Measurements from ENCODE around the gene ANKLE1.

DNA sequence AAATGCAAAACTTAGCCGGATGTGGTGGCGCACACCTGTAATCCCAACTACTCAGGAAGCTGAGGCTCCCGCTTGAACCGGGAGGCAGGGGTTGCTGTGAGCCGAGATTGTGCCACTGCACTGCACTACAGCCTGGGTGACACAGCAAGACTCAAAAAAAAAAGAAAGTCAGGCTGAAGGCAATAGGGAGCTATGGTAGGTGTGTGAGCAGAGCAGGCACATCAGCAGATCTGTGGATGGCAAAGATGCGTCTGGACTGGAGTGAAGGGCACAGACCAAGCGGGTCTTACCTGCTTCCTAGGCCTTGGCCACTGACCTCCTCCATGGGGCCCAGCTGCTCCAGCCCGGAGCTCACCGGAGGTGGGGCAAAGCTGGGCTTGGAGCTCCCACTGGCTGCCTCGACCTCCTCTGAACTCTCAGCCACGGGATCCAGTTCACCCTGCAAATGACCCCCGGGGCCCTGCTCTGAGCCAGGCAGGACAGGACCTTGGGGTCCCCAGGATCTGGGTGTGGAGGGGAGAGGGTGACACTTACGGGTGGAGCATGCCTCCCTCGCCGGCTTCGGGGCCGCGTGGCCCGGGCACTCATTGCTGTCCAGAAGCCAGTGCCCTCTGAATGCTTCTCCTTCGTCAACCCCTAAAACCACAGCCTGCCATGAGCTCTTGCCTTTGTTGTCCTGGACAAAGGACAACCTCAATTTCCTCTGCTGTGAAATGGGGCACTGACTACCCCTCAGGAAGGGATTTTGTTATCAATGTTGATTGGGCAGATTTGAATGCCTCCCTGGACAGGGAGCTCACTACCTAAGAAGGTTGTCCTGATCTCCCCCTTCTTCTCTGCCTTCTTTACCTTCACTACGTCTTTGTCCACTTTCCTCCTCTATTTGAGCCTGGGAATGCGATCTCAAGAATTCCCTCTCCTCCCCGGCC, 17.7 kb upstream of the ANKLE1 start:
- TF ChIP-seq ARNTL (CRISPR knock-in tag; IDR thresholded peaks at IDR 0.05; ENCODE audit: borderline replicate concordance, low read depth), result no peak
- TF ChIP-seq, protein P1, sequence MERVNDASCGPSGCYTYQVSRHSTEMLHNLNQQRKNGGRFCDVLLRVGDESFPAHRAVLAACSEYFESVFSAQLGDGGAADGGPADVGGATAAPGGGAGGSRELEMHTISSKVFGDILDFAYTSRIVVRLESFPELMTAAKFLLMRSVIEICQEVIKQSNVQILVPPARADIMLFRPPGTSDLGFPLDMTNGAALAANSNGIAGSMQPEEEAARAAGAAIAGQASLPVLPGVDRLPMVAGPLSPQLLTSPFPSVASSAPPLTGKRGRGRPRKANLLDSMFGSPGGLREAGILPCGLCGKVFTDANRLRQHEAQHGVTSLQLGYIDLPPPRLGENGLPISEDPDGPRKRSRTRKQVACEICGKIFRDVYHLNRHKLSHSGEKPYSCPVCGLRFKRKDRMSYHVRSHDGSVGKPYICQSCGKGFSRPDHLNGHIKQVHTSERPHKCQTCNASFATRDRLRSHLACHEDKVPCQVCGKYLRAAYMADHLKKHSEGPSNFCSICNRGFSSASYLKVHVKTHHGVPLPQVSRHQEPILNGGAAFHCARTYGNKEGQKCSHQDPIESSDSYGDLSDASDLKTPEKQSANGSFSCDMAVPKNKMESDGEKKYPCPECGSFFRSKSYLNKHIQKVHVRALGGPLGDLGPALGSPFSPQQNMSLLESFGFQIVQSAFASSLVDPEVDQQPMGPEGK (CRISPR knock-in tag; IDR thresholded peaks at IDR 0.05; ENCODE audit: borderline replicate concordance), result no peak
